A673 (cell line): Measurements from ENCODE around the gene CNOT2. TPM values are rescaled to one million over a fixed set of nuclear protein-coding genes. Genes with fewer than 3 reads are reported as not detected.

ENCODE experiments used
- BruUV-seq: library from RNA; stranded (reverse); fragments of 400-500 nt; replicated peaks from 2 replicates; lab custom pipeline; 2021; lab: Mats Ljungman, UMichigan
- CTCF ChIA-PET: fragments of 300-600 bp; sonication (Branson Sonifier 250); formaldehyde crosslinking; loops from one replicate; lab custom pipeline; 2022; ENCODE audit warnings: antibody characterized with exemption; lab: Charles Lee
- POLR2A ChIA-PET: fragments of 300-600 bp; sonication (Branson Sonifier 250); formaldehyde crosslinking; loops from one replicate; lab custom pipeline; 2022; ENCODE audit warnings: antibody characterized with exemption; ENCODE audit not compliant: low non-redundant PET; lab: Charles Lee
- DNase-seq: peaks from one replicate; pipeline ENCODE4 v3.0.0-alpha.2; 2015; ENCODE audit warnings: low spot score
- H3K27ac ChIP-seq: fragments of 200-600 bp; sonication (generic); 2 replicates; pipeline ENCODE4 v1.5.1; 2016; ENCODE audit warnings: mixed run types, low read depth, mild to moderate bottlenecking, mixed read lengths, antibody characterized with exemption, low read length; ENCODE audit not compliant: poor library complexity, severe bottlenecking
- H3K27me3 ChIP-seq: fragments of 200-600 bp; sonication (generic); replicated peaks from 2 replicates; pipeline ENCODE4 v1.6.1; 2017; ENCODE audit warnings: mixed run types, low read depth, mild to moderate bottlenecking, mixed read lengths, antibody characterized with exemption, low read length; ENCODE audit not compliant: insufficient read depth, poor library complexity
- H3K36me3 ChIP-seq: fragments of 200-600 bp; sonication (generic); 2 replicates; pipeline ENCODE4 v1.6.1; 2016; ENCODE audit warnings: mixed run types, mild to moderate bottlenecking, mixed read lengths, antibody characterized with exemption, low read length; ENCODE audit not compliant: insufficient read depth, poor library complexity, severe bottlenecking
- H3K4me1 ChIP-seq: fragments of 200-600 bp; sonication (generic); 2 replicates; pipeline ENCODE4 v1.6.1; 2017; ENCODE audit warnings: mixed run types, mild to moderate bottlenecking, mixed read lengths, antibody characterized with exemption, low read length; ENCODE audit not compliant: insufficient read depth, poor library complexity, severe bottlenecking
- H3K4me3 ChIP-seq: fragments of 200-600 bp; sonication (generic); 2 replicates; pipeline ENCODE4 v1.5.1; 2016; ENCODE audit warnings: low read depth, mixed run types, mild to moderate bottlenecking, mixed read lengths, low read length; ENCODE audit not compliant: poor library complexity, severe bottlenecking
- H3K9me3 ChIP-seq: fragments of 200-600 bp; sonication (generic); 2 replicates; pipeline ENCODE4 v1.6.1; 2016; ENCODE audit warnings: mixed run types, low read depth, mild to moderate bottlenecking, mixed read lengths, antibody characterized with exemption, low read length; ENCODE audit not compliant: poor library complexity, severe bottlenecking
- EZH2 ChIP-seq: fragments of 200-600 bp; sonication (generic); IDR thresholded peaks from 2 replicates; pipeline ENCODE4 v1.6.1; 2017; ENCODE audit warnings: borderline replicate concordance, low read depth, mild to moderate bottlenecking, mixed read lengths, antibody characterized with exemption, low read length; ENCODE audit not compliant: poor library complexity, severe bottlenecking
- intact Hi-C: fragments of 100-400 bp; cut with micrococcal nuclease; formaldehyde crosslinking; loops from one replicate; pipeline ENCODE4 v1.10.0; 2022; ENCODE audit not compliant: unreplicated experiment
- total RNA-seq: library from RNA; stranded (reverse); gene quantifications from 2 replicates; pipeline ENCODE4 v1.2.3, GENCODE V29; 2021
- TF ChIP-seq, protein P1 (sequence below): fragments of 300-800, 200-600 bp; sonication (generic); conservative IDR thresholded peaks from 2 replicates; pipeline ENCODE4 v1.5.1; 2017; ENCODE audit warnings: low read depth, mild to moderate bottlenecking, antibody characterized with exemption, low read length, moderate library complexity, mixed read lengths

CNOT2 gene
- total RNA-seq, 1 experiment from 2014 or later: 89.0 TPM

DNA sequence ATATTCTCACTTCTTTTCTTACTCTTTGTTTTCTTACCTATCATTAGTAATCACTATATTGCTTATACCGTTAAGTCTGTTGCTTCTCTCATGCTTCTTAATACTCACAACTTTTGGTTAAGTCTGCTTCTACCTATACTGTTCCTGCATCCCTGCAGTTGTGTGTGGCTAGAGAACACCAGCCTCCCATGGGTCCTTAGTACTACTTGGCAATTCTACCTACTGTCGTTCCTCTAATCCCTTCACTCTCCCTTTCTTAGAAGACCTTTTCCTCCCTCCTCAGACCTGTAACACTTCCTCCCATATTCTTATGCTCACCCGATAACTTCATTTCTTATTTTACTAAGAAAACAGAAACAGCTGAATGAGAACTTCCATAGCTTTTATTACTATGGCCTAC lies 29.3 kb downstream of the CNOT2 start:
- Histone ChIP-seq H3K36me3 (no peaks in the 10 kb centered on the region), H3K4me3 (no peak overlapping the region), H3K9me3 (peaks cover 12% of the 10 kb centered on the region), H3K4me1 (peaks cover 27% of the 10 kb centered on the region), H3K27ac (no peak overlapping the region), H3K27me3 (no peaks in the 10 kb centered on the region)
- no TSS peak for BruUV-seq
- POLR2A ChIA-PET: no interaction called here
- TF ChIP-seq EZH2: no peak
- TF ChIP-seq, protein P1, sequence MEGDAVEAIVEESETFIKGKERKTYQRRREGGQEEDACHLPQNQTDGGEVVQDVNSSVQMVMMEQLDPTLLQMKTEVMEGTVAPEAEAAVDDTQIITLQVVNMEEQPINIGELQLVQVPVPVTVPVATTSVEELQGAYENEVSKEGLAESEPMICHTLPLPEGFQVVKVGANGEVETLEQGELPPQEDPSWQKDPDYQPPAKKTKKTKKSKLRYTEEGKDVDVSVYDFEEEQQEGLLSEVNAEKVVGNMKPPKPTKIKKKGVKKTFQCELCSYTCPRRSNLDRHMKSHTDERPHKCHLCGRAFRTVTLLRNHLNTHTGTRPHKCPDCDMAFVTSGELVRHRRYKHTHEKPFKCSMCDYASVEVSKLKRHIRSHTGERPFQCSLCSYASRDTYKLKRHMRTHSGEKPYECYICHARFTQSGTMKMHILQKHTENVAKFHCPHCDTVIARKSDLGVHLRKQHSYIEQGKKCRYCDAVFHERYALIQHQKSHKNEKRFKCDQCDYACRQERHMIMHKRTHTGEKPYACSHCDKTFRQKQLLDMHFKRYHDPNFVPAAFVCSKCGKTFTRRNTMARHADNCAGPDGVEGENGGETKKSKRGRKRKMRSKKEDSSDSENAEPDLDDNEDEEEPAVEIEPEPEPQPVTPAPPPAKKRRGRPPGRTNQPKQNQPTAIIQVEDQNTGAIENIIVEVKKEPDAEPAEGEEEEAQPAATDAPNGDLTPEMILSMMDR: no peak
- DNase-seq: no peak
- CTCF ChIA-PET: no interaction called here
- intact Hi-C loops: no loop called here

DNA sequence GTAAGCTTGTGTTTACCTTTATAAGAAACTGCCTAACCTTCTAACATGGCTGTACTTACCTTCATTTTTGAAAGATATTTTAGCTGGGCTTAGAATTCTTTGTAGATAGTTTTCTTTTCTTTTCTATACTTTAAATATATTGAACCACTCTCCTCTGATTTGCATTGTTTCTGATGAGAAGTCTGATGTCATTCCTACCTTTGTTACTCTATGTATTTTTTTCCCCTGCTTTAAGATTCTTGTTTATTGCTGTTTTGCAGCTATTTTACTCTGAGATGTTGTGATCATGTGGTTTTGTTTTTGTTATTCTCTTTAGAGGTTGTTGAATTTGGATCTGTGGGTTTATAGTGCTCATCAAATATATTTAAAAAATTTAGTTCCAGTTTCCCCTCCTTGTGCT lies 31.8 kb downstream of the CNOT2 start:
- peaks cover 13% of the 10 kb centered on the region for H3K4me1 ChIP-seq
- no peaks in the 10 kb centered on the region for H3K36me3 ChIP-seq
- BruUV-seq: no TSS peak
- no peak overlapping the region for H3K4me3 ChIP-seq
- ChIA-PET CTCF (no interaction called here), POLR2A (no interaction called here)
- H3K27me3 ChIP-seq: no peaks in the 10 kb centered on the region
- intact Hi-C loops: no loop called here
- no peak for DNase-seq
- H3K9me3 ChIP-seq: peaks cover 12% of the 10 kb centered on the region
- H3K27ac ChIP-seq: no peak overlapping the region
- TF ChIP-seq, protein P1: no peak
- TF ChIP-seq EZH2: no peak

DNA sequence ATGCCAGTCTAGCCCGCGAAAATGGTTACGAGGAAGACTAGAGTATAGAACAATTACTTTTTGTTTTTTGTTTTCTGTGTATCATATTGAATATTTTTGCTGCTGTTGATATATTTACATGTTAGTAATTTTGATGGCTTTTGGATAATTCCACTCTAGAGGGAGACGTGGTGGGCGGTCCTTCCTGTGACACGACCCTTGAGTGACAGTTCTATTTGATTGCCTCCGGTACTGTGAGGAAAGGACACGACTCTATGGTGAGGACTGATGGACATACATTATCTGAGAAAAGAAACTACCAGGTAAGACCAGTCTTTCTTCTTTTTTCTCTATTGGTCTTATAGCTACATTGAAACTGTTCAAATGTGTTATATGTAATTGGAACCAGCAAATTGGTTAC lies 34.7 kb downstream of the CNOT2 start:
- CTCF ChIA-PET: no interaction called here
- Histone ChIP-seq H3K4me3 (no peak overlapping the region), H3K27me3 (no peaks in the 10 kb centered on the region), H3K4me1 (no peaks in the 10 kb centered on the region), H3K9me3 (peaks cover 12% of the 10 kb centered on the region), H3K36me3 (no peaks in the 10 kb centered on the region), H3K27ac (no peak overlapping the region)
- TF ChIP-seq, protein P1: no peak
- POLR2A ChIA-PET: no interaction called here
- no peak for DNase-seq
- BruUV-seq: no TSS peak
- intact Hi-C loops: no loop called here
